ENCODE measurements around the gene MYO1F. TPM values are rescaled to one million over a fixed set of nuclear protein-coding genes. Genes with fewer than 3 reads are reported as not detected.
A peak's percentile ranks its signal among the peaks of the same experiment; 100 is the strongest.

The MYO1F gene
- total RNA-seq, 1 donor from 2014 or later, result 0.55 TPM

DNA sequence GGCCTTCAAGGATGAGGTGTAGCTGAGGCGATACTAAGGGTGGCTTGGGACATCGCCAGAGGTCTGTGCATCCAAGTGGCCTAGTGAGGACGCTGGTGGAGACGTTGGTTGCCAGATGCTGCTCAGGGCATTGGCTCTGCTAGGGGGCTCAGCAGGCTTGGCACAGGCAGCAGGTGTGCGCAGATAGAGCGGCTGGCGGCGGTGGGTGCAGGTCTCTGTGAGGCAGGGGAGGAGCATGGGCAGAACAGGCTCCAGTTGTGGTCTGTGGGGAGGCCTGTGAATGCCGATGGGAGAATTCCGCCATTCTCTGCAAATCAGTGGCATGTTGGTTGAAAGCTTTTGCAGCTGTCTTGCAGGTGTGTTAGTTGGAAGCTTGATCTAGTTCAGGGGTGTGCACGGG is 96.0 kb downstream of the MYO1F start:
- Mint-ChIP-seq H3K36me3 (ENCODE audit: insufficient read depth) (peaks cover 19% of the 10 kb centered on the region), H3K4me1 (ENCODE audit: low read depth) (peaks cover 6% of the 10 kb centered on the region), H3K9me3 (ENCODE audit: low read depth) (no peaks in the 10 kb centered on the region), H3K27ac (peak overlapping the region; percentile 74), H3K27me3 (no peaks in the 10 kb centered on the region), H3K4me3 (ENCODE audit: low read depth) (no peak overlapping the region)
- TF ChIP-seq, protein P1, sequence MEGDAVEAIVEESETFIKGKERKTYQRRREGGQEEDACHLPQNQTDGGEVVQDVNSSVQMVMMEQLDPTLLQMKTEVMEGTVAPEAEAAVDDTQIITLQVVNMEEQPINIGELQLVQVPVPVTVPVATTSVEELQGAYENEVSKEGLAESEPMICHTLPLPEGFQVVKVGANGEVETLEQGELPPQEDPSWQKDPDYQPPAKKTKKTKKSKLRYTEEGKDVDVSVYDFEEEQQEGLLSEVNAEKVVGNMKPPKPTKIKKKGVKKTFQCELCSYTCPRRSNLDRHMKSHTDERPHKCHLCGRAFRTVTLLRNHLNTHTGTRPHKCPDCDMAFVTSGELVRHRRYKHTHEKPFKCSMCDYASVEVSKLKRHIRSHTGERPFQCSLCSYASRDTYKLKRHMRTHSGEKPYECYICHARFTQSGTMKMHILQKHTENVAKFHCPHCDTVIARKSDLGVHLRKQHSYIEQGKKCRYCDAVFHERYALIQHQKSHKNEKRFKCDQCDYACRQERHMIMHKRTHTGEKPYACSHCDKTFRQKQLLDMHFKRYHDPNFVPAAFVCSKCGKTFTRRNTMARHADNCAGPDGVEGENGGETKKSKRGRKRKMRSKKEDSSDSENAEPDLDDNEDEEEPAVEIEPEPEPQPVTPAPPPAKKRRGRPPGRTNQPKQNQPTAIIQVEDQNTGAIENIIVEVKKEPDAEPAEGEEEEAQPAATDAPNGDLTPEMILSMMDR (IDR thresholded peaks at IDR 0.05; ENCODE audit: unreplicated experiment), result no peak
- DNase-seq (ENCODE audit: low spot score, unreplicated experiment), result no peak

DNA sequence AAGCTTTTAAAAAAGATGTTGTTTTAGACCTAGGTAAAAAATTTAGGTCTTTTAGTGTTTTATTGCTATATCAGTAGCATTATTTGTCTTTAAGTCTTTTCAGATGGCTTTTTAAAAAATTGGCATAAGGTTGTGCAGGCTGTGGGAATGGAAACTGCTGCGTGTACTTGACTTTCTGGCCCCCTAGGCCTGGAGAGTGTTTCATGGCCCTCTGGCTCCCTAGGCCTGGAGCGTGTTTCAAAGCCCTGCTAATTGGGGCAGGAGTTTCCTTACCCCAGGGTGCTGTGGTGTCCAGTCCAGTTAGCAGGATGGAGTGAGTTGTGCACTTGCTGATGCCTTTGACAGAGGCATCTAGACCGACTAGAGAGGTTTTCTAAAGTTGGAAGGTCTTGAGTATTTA is 98.6 kb downstream of the MYO1F start:
- no peak overlapping the region for H3K4me3 Mint-ChIP-seq (ENCODE audit: low read depth)
- H3K27ac Mint-ChIP-seq, result no peak overlapping the region
- no peaks in the 10 kb centered on the region for H3K9me3 Mint-ChIP-seq (ENCODE audit: low read depth)
- H3K27me3 Mint-ChIP-seq, result no peaks in the 10 kb centered on the region
- TF ChIP-seq, protein P1 (IDR thresholded peaks at IDR 0.05; ENCODE audit: unreplicated experiment), result no peak
- H3K4me1 Mint-ChIP-seq (ENCODE audit: low read depth), result peaks cover 6% of the 10 kb centered on the region
- no peak for DNase-seq (ENCODE audit: low spot score, unreplicated experiment)
- H3K36me3 Mint-ChIP-seq (ENCODE audit: insufficient read depth), result peaks cover 26% of the 10 kb centered on the region

DNA sequence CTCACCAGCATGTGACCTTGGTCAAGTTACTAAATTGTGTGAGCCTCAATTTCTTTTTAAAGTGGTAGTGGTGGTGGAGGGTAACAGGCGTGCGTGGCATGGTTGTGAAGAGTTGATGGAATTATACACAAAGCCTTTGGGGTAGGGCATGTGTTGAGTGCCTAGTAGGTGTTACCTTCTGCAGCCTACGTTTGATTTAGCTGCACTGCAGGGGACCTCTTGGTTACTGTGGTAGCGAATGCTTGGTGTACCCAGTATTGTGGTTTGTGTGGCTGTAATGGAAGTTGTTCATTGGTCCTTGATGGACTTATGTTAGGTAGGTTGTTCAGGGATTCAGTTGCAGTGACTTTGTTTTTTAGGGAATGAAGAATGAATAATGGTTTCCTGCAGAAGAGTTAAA is 99.4 kb downstream of the MYO1F start:
- no peak for DNase-seq (ENCODE audit: low spot score, unreplicated experiment)
- peaks cover 27% of the 10 kb centered on the region for H3K36me3 Mint-ChIP-seq (ENCODE audit: insufficient read depth)
- H3K4me3 Mint-ChIP-seq (ENCODE audit: low read depth), result no peak overlapping the region
- peak overlapping the region; percentile 30 for H3K27ac Mint-ChIP-seq
- no peaks in the 10 kb centered on the region for H3K27me3 Mint-ChIP-seq
- TF ChIP-seq, protein P1 (IDR thresholded peaks at IDR 0.05; ENCODE audit: unreplicated experiment), result no peak
- H3K9me3 Mint-ChIP-seq (ENCODE audit: low read depth), result no peaks in the 10 kb centered on the region
- H3K4me1 Mint-ChIP-seq (ENCODE audit: low read depth), result peaks cover 6% of the 10 kb centered on the region

DNA sequence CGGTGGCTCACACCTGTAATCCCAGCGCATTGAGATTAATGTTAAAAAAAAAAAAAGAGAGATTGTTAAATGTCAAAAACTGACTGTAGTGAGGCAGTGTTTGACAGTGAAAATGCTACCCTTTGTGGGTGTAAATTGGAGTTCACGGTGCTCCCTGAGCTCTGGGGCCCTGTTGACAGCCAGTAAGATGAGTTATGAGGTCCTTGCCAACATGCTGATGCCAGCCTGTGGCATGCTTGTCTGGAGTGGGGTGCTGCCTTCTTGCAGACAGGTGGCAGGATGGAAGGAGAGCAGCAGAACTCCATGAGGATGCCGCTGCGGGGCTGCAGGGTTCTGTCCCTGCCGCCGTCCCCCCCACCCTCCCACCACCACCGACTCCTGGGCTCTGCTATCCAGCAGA is 100.7 kb downstream of the MYO1F start:
- Mint-ChIP-seq H3K27ac (no peak overlapping the region), H3K9me3 (ENCODE audit: low read depth) (no peaks in the 10 kb centered on the region), H3K27me3 (no peaks in the 10 kb centered on the region), H3K4me3 (ENCODE audit: low read depth) (no peak overlapping the region), H3K4me1 (ENCODE audit: low read depth) (peaks cover 5% of the 10 kb centered on the region), H3K36me3 (ENCODE audit: insufficient read depth) (peaks cover 28% of the 10 kb centered on the region)
- no peak for DNase-seq (ENCODE audit: low spot score, unreplicated experiment)
- TF ChIP-seq, protein P1 (IDR thresholded peaks at IDR 0.05; ENCODE audit: unreplicated experiment), result no peak

DNA sequence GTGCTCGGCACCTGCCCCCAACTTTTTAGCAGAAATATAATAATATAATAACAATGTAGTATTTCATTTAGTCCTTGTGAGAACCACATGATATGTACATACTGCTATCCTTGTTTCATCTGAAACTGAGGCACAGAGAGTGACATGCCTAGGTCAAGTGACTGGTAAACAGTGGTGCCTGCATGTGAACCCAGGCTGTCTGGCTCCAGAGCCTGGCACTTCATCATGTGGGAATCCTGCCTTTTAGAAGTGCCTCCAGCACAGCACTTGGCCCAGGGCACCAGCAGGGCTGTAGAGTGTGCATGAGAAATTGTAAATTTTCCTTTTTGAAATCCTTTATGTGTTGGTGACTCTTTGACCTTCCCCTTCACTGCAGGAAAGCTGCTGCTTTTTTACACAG is 102.2 kb downstream of the MYO1F start:
- Mint-ChIP-seq H3K27ac (no peak overlapping the region), H3K9me3 (ENCODE audit: low read depth) (no peaks in the 10 kb centered on the region), H3K4me1 (ENCODE audit: low read depth) (peaks cover 3% of the 10 kb centered on the region), H3K36me3 (ENCODE audit: insufficient read depth) (peaks cover 37% of the 10 kb centered on the region), H3K4me3 (ENCODE audit: low read depth) (no peak overlapping the region), H3K27me3 (no peaks in the 10 kb centered on the region)
- no peak for DNase-seq (ENCODE audit: low spot score, unreplicated experiment)
- TF ChIP-seq, protein P1 (IDR thresholded peaks at IDR 0.05; ENCODE audit: unreplicated experiment), result no peak
